ENCODE measurements around the gene SNURF.

DNA sequence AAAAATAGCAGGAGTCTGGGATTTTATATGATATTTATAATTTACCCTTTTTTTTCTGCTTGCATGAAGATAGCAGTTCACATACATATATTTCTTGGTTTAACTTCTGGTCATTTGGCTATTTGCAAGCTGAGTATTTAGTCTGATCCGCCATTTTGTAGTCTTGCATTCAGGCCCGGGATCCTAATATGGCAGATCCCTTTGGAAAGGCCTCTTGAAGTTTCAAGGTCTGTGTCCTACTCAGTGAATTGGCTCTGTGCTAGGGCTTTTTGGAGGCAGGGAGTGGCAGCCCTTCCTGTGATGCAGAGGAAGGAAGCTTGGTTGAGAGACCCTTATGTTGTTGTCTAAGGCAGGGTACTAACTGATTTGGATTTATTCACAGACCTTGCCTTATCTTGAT, 2.9 kb downstream of the SNURF start:
- no peak for TF ChIP-seq CTCF (IDR thresholded peaks at IDR 0.05)
- no peak for TF ChIP-seq NR2C2 (CRISPR knock-in tag; IDR thresholded peaks at IDR 0.05)
- no peak for TF ChIP-seq ELF4 (CRISPR knock-in tag; IDR thresholded peaks at IDR 0.05; ENCODE audit: low read depth)
- no peak for TF ChIP-seq ATF1 (CRISPR knock-in tag; IDR thresholded peaks at IDR 0.05)
- no peak for TF ChIP-seq HMGXB4 (CRISPR knock-in tag; IDR thresholded peaks at IDR 0.05)
- TF ChIP-seq, protein P1, sequence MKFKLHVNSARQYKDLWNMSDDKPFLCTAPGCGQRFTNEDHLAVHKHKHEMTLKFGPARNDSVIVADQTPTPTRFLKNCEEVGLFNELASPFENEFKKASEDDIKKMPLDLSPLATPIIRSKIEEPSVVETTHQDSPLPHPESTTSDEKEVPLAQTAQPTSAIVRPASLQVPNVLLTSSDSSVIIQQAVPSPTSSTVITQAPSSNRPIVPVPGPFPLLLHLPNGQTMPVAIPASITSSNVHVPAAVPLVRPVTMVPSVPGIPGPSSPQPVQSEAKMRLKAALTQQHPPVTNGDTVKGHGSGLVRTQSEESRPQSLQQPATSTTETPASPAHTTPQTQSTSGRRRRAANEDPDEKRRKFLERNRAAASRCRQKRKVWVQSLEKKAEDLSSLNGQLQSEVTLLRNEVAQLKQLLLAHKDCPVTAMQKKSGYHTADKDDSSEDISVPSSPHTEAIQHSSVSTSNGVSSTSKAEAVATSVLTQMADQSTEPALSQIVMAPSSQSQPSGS (CRISPR knock-in tag; IDR thresholded peaks at IDR 0.05; ENCODE audit: borderline replicate concordance, low read depth) = no peak
- no peak for TF ChIP-seq ETV6 (CRISPR knock-in tag; IDR thresholded peaks at IDR 0.05)
- TF ChIP-seq, protein P2, sequence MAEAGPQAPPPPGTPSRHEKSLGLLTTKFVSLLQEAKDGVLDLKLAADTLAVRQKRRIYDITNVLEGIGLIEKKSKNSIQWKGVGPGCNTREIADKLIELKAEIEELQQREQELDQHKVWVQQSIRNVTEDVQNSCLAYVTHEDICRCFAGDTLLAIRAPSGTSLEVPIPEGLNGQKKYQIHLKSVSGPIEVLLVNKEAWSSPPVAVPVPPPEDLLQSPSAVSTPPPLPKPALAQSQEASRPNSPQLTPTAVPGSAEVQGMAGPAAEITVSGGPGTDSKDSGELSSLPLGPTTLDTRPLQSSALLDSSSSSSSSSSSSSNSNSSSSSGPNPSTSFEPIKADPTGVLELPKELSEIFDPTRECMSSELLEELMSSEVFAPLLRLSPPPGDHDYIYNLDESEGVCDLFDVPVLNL (CRISPR knock-in tag; IDR thresholded peaks at IDR 0.05; ENCODE audit: borderline replicate concordance, low read depth) = no peak
- TF ChIP-seq, protein P3, sequence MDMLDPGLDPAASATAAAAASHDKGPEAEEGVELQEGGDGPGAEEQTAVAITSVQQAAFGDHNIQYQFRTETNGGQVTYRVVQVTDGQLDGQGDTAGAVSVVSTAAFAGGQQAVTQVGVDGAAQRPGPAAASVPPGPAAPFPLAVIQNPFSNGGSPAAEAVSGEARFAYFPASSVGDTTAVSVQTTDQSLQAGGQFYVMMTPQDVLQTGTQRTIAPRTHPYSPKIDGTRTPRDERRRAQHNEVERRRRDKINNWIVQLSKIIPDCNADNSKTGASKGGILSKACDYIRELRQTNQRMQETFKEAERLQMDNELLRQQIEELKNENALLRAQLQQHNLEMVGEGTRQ (CRISPR knock-in tag; IDR thresholded peaks at IDR 0.05) = no peak
- no peak for TF ChIP-seq JAZF1 (CRISPR knock-in tag; IDR thresholded peaks at IDR 0.05)
- TF ChIP-seq ESRRA (CRISPR knock-in tag; IDR thresholded peaks at IDR 0.05; ENCODE audit: borderline replicate concordance) = no peak
- no peak for TF ChIP-seq RELA (CRISPR knock-in tag; IDR thresholded peaks at IDR 0.05; ENCODE audit: borderline replicate concordance)

Data from WTC11 (cell line).